Gastroesophageal sphincter (tissue), 4 donors: ENCODE measurements around the gene CCSER2. TPM values are rescaled to one million over a fixed set of nuclear protein-coding genes. Genes with fewer than 3 reads are reported as not detected.

Source experiments
- ATAC-seq: fragments of 150-250 bp; one replicate; pipeline ENCODE4 v1.9.1; 2016; ENCODE audit warnings: mild to moderate bottlenecking, moderate library complexity
- H3K27ac ChIP-seq, 4 donors: fragments of 200-600 bp; sonication (generic) in 3 of 4; 1 replicate in 3 of 4; 2 replicates in 1 of 4; pipeline ENCODE4 v1.5.1; 2016 to 2019
- H3K27me3 ChIP-seq: fragments of 200-600 bp; sonication (generic); one replicate; pipeline ENCODE4 v1.5.1; 2019
- H3K36me3 ChIP-seq, 2 donors: fragments of 200-600 bp; sonication (generic); one replicate each; pipeline ENCODE4 v1.5.1; 2019; ENCODE audit warnings: control low read depth in 1 of 2
- H3K4me1 ChIP-seq, 3 donors: fragments of 200-600 bp; sonication (generic); 1 replicate in 2 of 3; 2 replicates in 1 of 3; pipeline ENCODE4 v1.5.1; 2016 to 2019; ENCODE audit warnings: control low read depth in 2 of 3
- H3K4me3 ChIP-seq, 2 donors: fragments of 200-600 bp; sonication (generic); one replicate each; pipeline ENCODE4 v1.5.1; 2019; ENCODE audit warnings: mild to moderate bottlenecking in 1 of 2, moderate library complexity in 1 of 2
- H3K9me3 ChIP-seq, 3 donors: fragments of 200-600 bp; sonication (generic); one replicate each; pipeline ENCODE4 v1.5.1; 2017 to 2019; ENCODE audit warnings: control low read depth in 2 of 3
- CTCF ChIP-seq, 4 experiments: fragments of 200-600 bp in 2 of 4; fragments of 450-650 bp in 2 of 4; sonication (generic) in 1 of 4; IDR thresholded peaks; one replicate each; pipeline ENCODE4 v1.5.1; 2017 to 2019; ENCODE audit warnings: antibody characterized with exemption in 4 of 4, mild to moderate bottlenecking in 2 of 4, moderate library complexity in 2 of 4
- EP300 ChIP-seq: sonication (generic); formaldehyde crosslinking; IDR thresholded peaks from one replicate; pipeline ENCODE4 v1.6.1; 2017; ENCODE audit warnings: antibody characterized with exemption, mild to moderate bottlenecking
- POLR2A ChIP-seq, 2 donors: fragments of 450-650 bp; IDR thresholded peaks; one replicate each; pipeline ENCODE4 v1.6.1; 2017; ENCODE audit warnings: antibody characterized with exemption in 2 of 2, mild to moderate bottlenecking in 2 of 2, moderate library complexity in 1 of 2
- POLR2AphosphoS5 ChIP-seq: sonication (generic); formaldehyde crosslinking; IDR thresholded peaks from one replicate; pipeline ENCODE4 v1.6.1; 2017; ENCODE audit warnings: antibody characterized with exemption
- WGBS, 2 donors: methylation state at CpG; one replicate each; pipeline ENCODE4 v1.1.5; 2018; ENCODE audit warnings: low coverage in 1 of 2; 5-methylcytosine and 5-hydroxymethylcytosine counted together
- total RNA-seq, 4 donors: library from RNA; depleted of rRNA; stranded (reverse); fragments of >200 nt; gene quantifications; one replicate each; pipeline ENCODE4 v1.1.0, GENCODE V29; 2016

Gene CCSER2
- total RNA-seq, 4 donors from 2014 or later, result 64.5 to 93.5 (median 83.3) TPM

DNA sequence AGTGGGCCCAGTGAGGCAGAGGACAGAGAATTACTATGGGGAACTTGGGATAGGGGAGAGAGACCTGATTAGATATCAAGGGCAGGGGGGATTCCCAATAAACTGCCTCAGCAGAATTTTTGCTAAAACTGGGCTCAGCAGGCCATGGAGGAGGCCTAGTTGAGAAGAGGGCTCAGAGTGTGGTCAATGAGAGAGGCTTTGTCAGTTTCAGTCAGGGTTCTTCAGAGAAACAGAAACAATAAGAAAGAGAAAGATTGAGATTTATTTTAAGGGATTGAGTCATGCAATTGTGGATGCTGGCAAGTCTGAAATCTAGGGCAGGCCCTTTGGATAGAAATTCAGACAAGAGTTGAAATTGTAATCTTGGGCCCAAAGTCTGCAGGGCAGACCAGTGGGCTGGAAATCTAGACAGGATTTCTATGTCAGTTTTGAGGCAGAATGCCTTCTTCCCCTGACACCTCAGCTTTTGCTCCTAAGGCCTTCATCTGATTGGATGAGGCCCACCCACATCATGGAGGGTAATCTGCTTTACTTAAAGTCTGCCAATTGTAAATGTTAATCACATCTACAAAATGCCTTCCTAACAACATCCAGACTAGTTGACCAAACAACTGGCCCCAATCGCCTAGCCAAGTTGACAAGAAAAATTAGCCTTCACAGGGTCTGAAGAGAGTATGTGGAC is 33.5 kb upstream of the CCSER2 start:
- no peak for TF ChIP-seq EP300
- no peak for TF ChIP-seq CTCF (IDR thresholded peaks at IDR 0.05)
- TF ChIP-seq POLR2AphosphoS5, result no peak
- no peak for TF ChIP-seq POLR2A (IDR thresholded peaks at IDR 0.05)

DNA sequence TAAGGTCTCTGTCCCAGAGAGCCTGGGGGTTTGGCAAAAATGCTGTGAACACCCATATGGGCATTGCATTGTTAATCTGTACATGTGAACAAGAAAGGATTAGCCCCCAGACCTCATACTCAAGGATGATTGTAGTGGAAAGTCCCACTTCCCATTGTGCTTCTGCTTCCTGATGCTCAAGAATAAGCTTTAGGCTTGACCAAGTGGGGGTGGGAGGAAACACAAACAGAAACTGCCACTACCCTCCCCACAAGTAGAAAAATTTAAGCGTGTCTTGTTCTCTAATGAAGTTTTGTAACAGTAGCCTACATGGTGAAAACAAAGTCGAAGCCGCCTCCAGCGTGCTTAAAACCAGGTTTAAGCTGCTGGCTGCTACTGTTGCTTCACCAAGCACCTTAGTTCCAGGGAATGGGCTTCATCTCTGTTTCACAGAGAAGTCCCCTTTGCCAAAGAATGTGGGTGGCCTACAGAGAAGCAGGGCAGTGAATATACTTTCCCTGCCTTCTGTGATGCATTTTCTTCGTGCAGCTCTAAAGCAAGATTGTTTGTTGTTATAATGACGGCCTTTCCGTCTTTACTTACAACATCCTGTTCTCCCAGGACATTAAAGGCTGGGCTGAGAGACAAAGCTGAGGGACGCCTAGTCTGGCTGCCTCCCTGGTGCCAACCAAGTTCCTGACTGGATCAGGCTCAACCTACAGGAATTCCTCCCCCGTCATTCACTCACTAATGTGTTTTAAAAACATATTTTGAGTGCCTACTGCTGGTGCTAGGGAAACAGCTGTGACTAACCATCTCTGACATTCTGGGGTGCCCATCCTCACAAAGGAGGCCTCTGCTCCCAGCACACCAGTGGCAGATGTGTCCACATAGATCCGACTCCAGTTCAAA is 32.1 kb upstream of the CCSER2 start:
- WGBS, 2 donors, result 42 to 47% methylated on average over 3 to 8 of the region's 10 CpGs
- H3K36me3 ChIP-seq, result no peaks in the 10 kb centered on the region
- no peak overlapping the region for H3K27ac ChIP-seq
- no peaks in the 10 kb centered on the region for H3K9me3 ChIP-seq
- ATAC-seq, result peak; percentile 55
- H3K4me3 ChIP-seq, result no peak overlapping the region
- H3K27me3 ChIP-seq, result peaks cover 20% of the 10 kb centered on the region
- TF ChIP-seq CTCF (IDR thresholded peaks at IDR 0.05), result no peak
- TF ChIP-seq POLR2A (IDR thresholded peaks at IDR 0.05), result no peak
- no peak for TF ChIP-seq POLR2AphosphoS5
- no peak for TF ChIP-seq EP300
- no peaks in the 10 kb centered on the region for H3K4me1 ChIP-seq

More for the DNA sequence above, 33.5 kb upstream of the CCSER2 start:
- no peak for ATAC-seq
- Histone ChIP-seq H3K27ac (no peak overlapping the region), H3K36me3 (no peaks in the 10 kb centered on the region), H3K4me1 (no peaks in the 10 kb centered on the region), H3K4me3 (no peak overlapping the region), H3K9me3 (no peaks in the 10 kb centered on the region), H3K27me3 (peaks cover 13% of the 10 kb centered on the region)
- WGBS, 2 donors, result 67 to 80% methylated on average over 1 of the region's 1 CpG

GRCh38 chr10:84298057-84298456 is 30.3 kb upstream of the CCSER2 start:
- H3K9me3 ChIP-seq, result no peaks in the 10 kb centered on the region
- 71 to 83% methylated on average over 3 of the region's 3 CpGs for WGBS, 2 donors
- no peak for TF ChIP-seq EP300
- TF ChIP-seq POLR2A (IDR thresholded peaks at IDR 0.05), result no peak
- TF ChIP-seq POLR2AphosphoS5, result no peak
- no peak for TF ChIP-seq CTCF (IDR thresholded peaks at IDR 0.05)
- H3K27ac ChIP-seq, result no peak overlapping the region
- H3K4me1 ChIP-seq, result no peaks in the 10 kb centered on the region
- H3K4me3 ChIP-seq, result no peak overlapping the region
- no peaks in the 10 kb centered on the region for H3K36me3 ChIP-seq
- H3K27me3 ChIP-seq, result peaks cover 35% of the 10 kb centered on the region
- ATAC-seq, result no peak

- no peak for TF ChIP-seq POLR2AphosphoS5
- TF ChIP-seq EP300, result no peak
- no peak for TF ChIP-seq CTCF (IDR thresholded peaks at IDR 0.05)
- TF ChIP-seq POLR2A (IDR thresholded peaks at IDR 0.05), result no peak
- no peaks in the 10 kb centered on the region for H3K9me3 ChIP-seq
- no peak overlapping the region for H3K27ac ChIP-seq
- peaks cover 35% of the 10 kb centered on the region for H3K27me3 ChIP-seq
- no peak overlapping the region for H3K4me3 ChIP-seq
- WGBS, 2 donors, result 59 to 61% methylated on average over 2 of the region's 2 CpGs
- no peaks in the 10 kb centered on the region for H3K4me1 ChIP-seq
- no peak for ATAC-seq
- no peaks in the 10 kb centered on the region for H3K36me3 ChIP-seq
Observed at GRCh38 chr10:84302223-84302622, 26.2 kb upstream of the CCSER2 start.
